HCEC 1CT (cell line): ENCODE data around the gene GEMIN5.
"Not testable (repeated sequence)": the region's sequence is repeated elsewhere in the genome, so short reads cannot be mapped to it uniquely, and the experiment has no call there.

Source experiments
- DNase-seq: peaks from one replicate; pipeline ENCODE4 v3.0.0-alpha.2; 2017

The GEMIN5 gene

GRCh38 chr5:154937718-154938466, at the start of gene GEMIN5:
GEMIN5 (minus strand) TSS chr5:154938211; CDS start chr5:154938133, 78 bp downstream.
- peak; percentile 85 for DNase-seq

- peak; percentile 22 for DNase-seq
Observed at GRCh38 chr5:154986151-154986550, 48.1 kb upstream of the GEMIN5 start.

- DNase-seq: no peak
Observed at GRCh38 chr5:154984946-154985516, 47.0 kb upstream of the GEMIN5 start.

- DNase-seq: not testable (repeated sequence)
Observed at GRCh38 chr5:154978294-154978693, 40.3 kb upstream of the GEMIN5 start.

GRCh38 chr5:154977409-154977808, 39.4 kb upstream of the GEMIN5 start:
- no peak for DNase-seq

- not testable (repeated sequence) for DNase-seq
Observed at GRCh38 chr5:154976082-154976481, 38.1 kb upstream of the GEMIN5 start.

- peak; percentile 49 for DNase-seq
Observed at GRCh38 chr5:154972476-154973080, 34.6 kb upstream of the GEMIN5 start.

- no peak for DNase-seq
Observed at GRCh38 chr5:154971501-154971900, 33.5 kb upstream of the GEMIN5 start.

- no peak for DNase-seq
Observed at GRCh38 chr5:154970759-154971158, 32.7 kb upstream of the GEMIN5 start.

- DNase-seq: no peak
Observed at GRCh38 chr5:154968953-154969352, 30.9 kb upstream of the GEMIN5 start.

- peak; percentile 44 for DNase-seq
Observed at GRCh38 chr5:154967421-154968024, 29.5 kb upstream of the GEMIN5 start.

GRCh38 chr5:154966874-154967273, 28.9 kb upstream of the GEMIN5 start:
- DNase-seq: no peak

GRCh38 chr5:154966081-154966841, 28.2 kb upstream of the GEMIN5 start:
- no peak for DNase-seq

- DNase-seq: peak; percentile 54
Observed at GRCh38 chr5:154962494-154962893, 24.5 kb upstream of the GEMIN5 start.

GRCh38 chr5:154956712-154957111, 18.7 kb upstream of the GEMIN5 start:
- DNase-seq: no peak

GRCh38 chr5:154949781-154950180, 11.8 kb upstream of the GEMIN5 start:
- DNase-seq: no peak

- DNase-seq: no peak
Observed at GRCh38 chr5:154948313-154948712, 10.3 kb upstream of the GEMIN5 start.

- no peak for DNase-seq
Observed at GRCh38 chr5:154947778-154948177, 9.8 kb upstream of the GEMIN5 start.

- DNase-seq: peak; percentile 21
Observed at GRCh38 chr5:154945695-154946301, 7.8 kb upstream of the GEMIN5 start.

GRCh38 chr5:154944716-154945115, 6.7 kb upstream of the GEMIN5 start:
- no peak for DNase-seq

- DNase-seq: no peak
Observed at GRCh38 chr5:154943527-154943926, 5.5 kb upstream of the GEMIN5 start.
